ENCODE data around the gene LRRC4C.

LRRC4C gene

GRCh38 chr11:41413843-41414242 is 45.6 kb downstream of the LRRC4C start:
- DNase-seq = no peak

GRCh38 chr11:41405812-41406211 is 53.6 kb downstream of the LRRC4C start:
- no peak for DNase-seq

GRCh38 chr11:41404109-41404508 is 55.3 kb downstream of the LRRC4C start:
- DNase-seq = no peak

GRCh38 chr11:41403458-41403857 is 56.0 kb downstream of the LRRC4C start:
- no peak for DNase-seq

- DNase-seq = no peak
These were observed 58.6 kb downstream of the LRRC4C start for GRCh38 chr11:41400819-41401382.

GRCh38 chr11:41400124-41400523 is 59.3 kb downstream of the LRRC4C start:
- DNase-seq = no peak

GRCh38 chr11:41399323-41399722 is 60.1 kb downstream of the LRRC4C start:
- no peak for DNase-seq

- DNase-seq = no peak
These were observed 61.3 kb downstream of the LRRC4C start for GRCh38 chr11:41398175-41398574.

- no peak for DNase-seq
These were observed 64.8 kb downstream of the LRRC4C start for GRCh38 chr11:41394521-41395195.

GRCh38 chr11:41392596-41392995 is 66.9 kb downstream of the LRRC4C start:
- no peak for DNase-seq

- no peak for DNase-seq
These were observed 69.8 kb downstream of the LRRC4C start for GRCh38 chr11:41389623-41390130.

- no peak for DNase-seq
These were observed 75.1 kb downstream of the LRRC4C start for GRCh38 chr11:41384329-41384728.

GRCh38 chr11:41383768-41384167 is 75.7 kb downstream of the LRRC4C start:
- DNase-seq = no peak

- no peak for DNase-seq
These were observed 76.5 kb downstream of the LRRC4C start for GRCh38 chr11:41382927-41383326.

GRCh38 chr11:41379084-41379483 is 80.4 kb downstream of the LRRC4C start:
- no peak for DNase-seq

GRCh38 chr11:41377709-41378394 is 81.6 kb downstream of the LRRC4C start:
- no peak for DNase-seq

- DNase-seq = no peak
These were observed 107.6 kb downstream of the LRRC4C start for GRCh38 chr11:41351825-41352224.

- no peak for DNase-seq
These were observed 113.4 kb downstream of the LRRC4C start for GRCh38 chr11:41346042-41346441.

- no peak for DNase-seq
These were observed 125.2 kb downstream of the LRRC4C start for GRCh38 chr11:41334007-41334933.

- DNase-seq = no peak
These were observed 126.1 kb downstream of the LRRC4C start for GRCh38 chr11:41333357-41333756.

- DNase-seq = no peak
These were observed 131.1 kb downstream of the LRRC4C start for GRCh38 chr11:41328324-41328723.

GRCh38 chr11:41323446-41323845 is 136.0 kb downstream of the LRRC4C start:
- no peak for DNase-seq

GRCh38 chr11:41320653-41321052 is 138.8 kb downstream of the LRRC4C start:
- DNase-seq = no peak
